ENCODE measurements around the gene CMC2. TPM values are rescaled to one million over a fixed set of nuclear protein-coding genes. Genes with fewer than 3 reads are reported as not detected.

CMC2 gene
- polyA plus RNA-seq (2013, experiment 1 of 2; ENCODE audit: insufficient read length), result 60.8 TPM
- polyA plus RNA-seq (2013, experiment 2 of 2; ENCODE audit: insufficient read length), result 63.6 TPM

- peak; percentile 100 for DNase-seq
Observed at GRCh38 chr16:81006813-81007695, at the start of gene CMC2, which contains the start of gene CENPN. CMC2 (minus strand) TSS chr16:81006885; CDS start chr16:80997394, 9,491 bp downstream. CENPN (plus strand) TSS chr16:81007214; CDS start chr16:81011940, 4,726 bp downstream.

DNA sequence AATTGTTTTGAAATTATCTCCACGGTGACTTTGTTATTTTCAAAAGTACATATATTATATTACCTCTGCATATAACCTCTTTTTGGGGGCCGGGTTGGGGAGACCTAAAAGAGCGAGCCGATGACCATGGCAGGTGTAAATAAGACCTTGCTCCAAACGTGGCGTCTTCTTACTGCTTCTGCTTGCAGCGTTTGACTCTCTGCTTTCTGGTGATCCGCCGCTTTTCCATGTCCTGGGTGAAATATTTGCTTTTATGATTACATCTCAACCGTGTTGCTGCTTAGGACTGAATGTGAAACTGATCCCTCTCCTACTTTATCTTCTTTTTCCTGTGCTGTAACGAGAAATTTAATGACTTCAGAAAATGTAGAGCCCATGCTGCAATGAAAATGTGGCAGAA, 47.1 kb upstream of the CMC2 start:
- DNase-seq, result no peak

- no peak for DNase-seq
Observed at GRCh38 chr16:81042821-81043220, 36.1 kb upstream of the CMC2 start.

- no peak for DNase-seq
Observed at GRCh38 chr16:81041696-81042095, 35.0 kb upstream of the CMC2 start.

- DNase-seq, result peak; percentile 65
Observed at GRCh38 chr16:81040842-81041241, 34.2 kb upstream of the CMC2 start.

DNA sequence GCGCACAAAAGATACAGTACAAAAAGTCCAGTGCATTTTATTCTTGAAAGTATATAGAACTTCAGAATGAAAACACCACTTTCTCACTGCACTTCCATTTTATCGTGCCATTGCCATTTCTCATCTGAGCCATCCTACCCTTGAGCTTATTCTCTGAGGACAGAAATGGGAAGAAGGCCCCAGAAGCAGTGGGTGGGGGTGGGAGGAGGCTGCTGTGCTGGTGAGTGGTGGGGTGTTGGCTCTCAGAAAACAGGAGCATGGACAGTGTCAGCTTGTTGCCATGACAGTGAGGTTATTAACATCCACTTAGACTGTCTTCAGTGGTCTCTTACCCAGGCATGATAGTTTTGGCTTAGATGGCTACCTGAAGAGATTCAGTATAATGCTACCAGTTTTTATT, 33.4 kb upstream of the CMC2 start:
- no peak for DNase-seq

- no peak for DNase-seq
Observed at GRCh38 chr16:81036751-81037350, 30.2 kb upstream of the CMC2 start.

DNA sequence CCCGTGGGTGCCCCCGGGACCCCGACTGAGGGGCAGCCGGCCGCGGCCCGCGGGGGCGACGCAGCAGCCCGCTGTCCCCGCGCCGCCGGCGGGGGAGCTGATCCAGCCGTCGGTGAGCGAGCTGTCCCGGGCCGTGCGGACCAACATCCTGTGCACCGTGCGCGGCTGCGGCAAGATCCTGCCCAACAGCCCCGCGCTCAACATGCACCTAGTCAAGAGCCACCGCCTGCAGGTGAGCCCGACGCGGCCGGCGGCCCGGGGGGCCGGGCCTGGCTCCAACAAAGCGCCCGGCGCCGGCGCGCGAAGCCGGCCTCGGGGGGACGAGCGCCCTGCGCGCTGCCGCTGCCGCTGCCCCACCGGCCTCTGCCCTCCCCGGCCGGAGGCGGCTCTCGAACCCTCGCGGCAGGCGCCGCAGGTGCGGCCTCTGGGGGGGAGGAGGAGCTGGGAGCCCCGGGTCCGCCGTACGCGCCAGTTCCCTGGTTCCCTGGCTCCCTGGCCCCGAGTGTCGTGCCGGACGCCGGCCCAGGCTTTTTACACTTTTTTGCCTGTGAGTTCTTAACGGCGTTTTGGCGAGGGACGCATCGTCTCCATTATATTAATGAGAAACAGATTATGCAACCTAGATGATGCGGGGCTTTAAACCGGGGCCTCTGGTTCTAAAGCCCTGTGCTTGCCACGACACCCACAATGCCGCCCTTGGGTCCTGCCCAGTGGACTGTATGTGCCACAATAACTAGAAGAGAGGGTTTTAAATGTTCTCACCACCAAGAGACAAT, 29.5 kb upstream of the CMC2 start:
- DNase-seq, result peak; percentile 16

DNA sequence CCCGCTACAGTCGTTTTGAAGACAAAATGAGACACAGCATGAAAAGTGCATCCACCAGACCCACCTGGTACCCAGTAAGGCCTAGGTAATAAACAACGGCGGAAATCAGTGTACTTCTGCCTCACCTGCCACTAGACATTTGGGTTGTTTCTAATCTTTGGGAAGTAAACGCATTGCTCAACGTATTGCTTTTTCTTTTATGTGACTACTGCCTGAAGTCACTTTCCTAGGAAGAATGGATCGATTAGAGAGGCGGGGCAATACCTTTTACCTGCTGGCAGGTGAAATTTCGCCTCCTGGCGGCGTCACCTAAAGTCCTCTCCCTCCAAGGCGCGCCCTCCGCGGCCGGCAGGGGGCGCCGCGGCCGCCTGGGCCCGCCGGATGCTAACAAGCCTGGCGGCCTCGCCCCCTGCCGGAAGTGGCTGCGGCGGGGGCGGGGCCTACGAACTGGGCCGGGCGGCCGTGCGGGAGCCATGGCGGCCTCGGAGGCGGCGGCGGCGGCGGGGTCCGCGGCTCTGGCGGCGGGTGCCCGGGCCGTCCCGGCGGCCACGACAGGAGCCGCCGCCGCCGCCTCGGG, 28.8 kb upstream of the CMC2 start, which contains the start of gene ATMIN:
TSS of gene ATMIN (plus strand) at position 445 of the 577 bp plus-strand sequence. CDS start at position 474, 29 bp downstream.
- peak; percentile 88 for DNase-seq

GRCh38 chr16:81029930-81030604, 23.4 kb upstream of the CMC2 start:
- DNase-seq, result no peak

DNA sequence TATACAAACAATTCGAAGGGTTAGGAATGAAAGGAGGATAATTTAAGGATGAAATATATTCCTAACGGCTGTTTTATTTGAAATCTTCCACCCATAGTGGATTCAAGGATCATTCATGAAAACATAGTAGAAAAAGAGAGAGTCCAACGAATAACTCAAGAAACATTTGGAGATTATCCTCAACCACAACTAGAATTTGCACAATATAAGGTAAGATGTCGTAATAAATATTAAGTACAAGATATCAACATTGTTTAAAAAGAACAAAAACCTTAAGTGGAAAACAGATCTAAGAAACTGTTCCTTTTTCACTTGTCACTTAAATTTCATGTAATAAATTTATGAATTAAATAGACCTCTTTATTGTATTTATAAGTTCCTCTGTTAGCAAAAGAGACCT, 19.7 kb upstream of the CMC2 start:
- DNase-seq, result no peak

DNA sequence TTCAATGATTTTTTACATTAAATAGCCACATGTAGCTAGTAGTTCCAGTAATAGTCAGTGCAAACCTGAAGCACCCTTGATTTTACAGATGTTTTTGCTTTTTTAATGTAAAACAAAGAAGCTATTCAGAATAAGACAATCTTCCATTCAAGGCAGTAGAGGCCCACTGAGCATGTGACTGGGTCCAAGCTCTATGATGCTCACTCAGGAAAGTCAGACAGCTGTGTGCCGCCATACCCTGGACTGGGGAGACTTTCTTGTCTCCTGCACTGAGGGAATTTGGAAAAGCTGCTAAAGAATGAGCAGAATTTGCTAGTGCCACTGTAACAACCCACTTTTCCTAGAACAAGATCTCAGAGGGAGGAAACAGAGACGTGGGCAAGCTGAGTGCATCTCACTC, 11.8 kb upstream of the CMC2 start:
- DNase-seq, result no peak

GRCh38 chr16:81014672-81015071, 8.0 kb upstream of the CMC2 start:
- no peak for DNase-seq

DNA sequence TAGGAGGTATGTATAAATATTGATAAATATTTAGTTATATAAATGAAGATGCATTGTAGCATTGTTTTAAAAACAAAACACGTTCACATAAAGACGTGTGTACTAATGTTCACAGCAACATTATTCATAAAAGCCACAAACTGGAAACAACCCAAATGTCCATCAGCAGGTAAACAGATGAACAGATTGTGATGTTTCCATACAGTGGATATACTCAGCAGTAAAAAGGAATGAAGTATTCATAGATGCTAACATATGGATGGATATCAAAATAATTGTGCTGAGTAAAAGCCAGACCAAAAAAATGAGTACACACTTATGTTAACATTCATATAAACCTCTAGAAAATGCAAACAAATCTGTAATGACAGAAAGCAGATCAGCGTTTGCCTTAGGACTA, 6.3 kb upstream of the CMC2 start:
- DNase-seq, result no peak

- DNase-seq, result no peak
Observed at GRCh38 chr16:81008505-81008789, 1.8 kb upstream of the CMC2 start.

GRCh38 chr16:81006211-81006812, 373 bp downstream of the CMC2 start:
- DNase-seq, result no peak

GRCh38 chr16:81005610-81006161, 999 bp downstream of the CMC2 start:
- no peak for DNase-seq

- peak; percentile 65 for DNase-seq
Observed at GRCh38 chr16:81004646-81005353, 1.9 kb downstream of the CMC2 start.

DNA sequence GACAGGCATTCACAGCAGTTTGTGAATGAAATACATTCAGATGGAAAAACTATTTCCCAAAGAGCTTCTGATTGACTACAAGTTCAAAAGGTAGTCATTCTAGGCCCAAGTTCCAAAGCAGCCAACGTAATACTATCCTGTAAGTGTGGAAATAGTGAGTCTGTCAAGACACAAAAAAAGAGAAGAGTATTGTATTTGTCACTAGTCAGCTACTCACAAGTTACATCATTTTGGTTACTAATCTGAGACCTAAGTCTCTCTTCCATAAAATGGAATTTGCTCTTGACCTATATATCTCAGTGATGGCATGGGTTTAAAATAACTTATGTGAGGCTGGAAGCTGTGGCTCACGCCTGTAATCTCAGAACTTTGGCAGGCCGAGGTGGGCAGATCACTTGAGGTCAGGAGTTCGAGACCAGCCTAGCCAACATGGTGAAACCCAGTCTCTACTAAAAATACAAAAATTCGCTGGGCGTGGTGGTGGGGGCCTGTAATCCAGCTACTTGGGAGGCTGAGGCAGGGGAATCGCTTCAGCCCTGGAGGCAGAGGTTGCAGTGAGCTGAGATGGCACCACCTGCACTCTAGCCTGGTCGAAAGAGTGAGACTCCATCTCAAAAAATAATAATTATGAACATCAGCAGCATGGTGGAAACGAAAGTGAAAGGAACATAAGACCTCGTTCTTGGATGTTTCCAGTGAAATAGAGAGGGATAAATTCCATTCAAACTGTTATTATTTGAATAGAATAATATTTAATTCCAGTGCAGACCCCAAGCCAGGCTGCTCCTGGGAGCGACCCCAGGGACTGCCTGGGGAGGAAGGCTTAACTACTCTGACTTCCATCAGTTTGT, 2.9 kb downstream of the CMC2 start:
- peak; percentile 25 for DNase-seq

GRCh38 chr16:81003064-81003463, 3.6 kb downstream of the CMC2 start:
- no peak for DNase-seq
